K562 treated with DMSO at 1 percent for 48 hours (cell line): ENCODE results near the gene NR4A2. TPM values are rescaled to one million over a fixed set of nuclear protein-coding genes. Genes with fewer than 3 reads are reported as not detected.

Source experiments
- total RNA-seq: library from RNA; unstranded; fragments of 300-600 nt; gene quantifications from 2 replicates; pipeline ENCODE4 v1.2.3, GENCODE V29; 2022; ENCODE audit warnings: low replicate concordance; ENCODE audit errors: extremely low read depth

NR4A2 gene
- not detected in 2 replicates for total RNA-seq

DNA sequence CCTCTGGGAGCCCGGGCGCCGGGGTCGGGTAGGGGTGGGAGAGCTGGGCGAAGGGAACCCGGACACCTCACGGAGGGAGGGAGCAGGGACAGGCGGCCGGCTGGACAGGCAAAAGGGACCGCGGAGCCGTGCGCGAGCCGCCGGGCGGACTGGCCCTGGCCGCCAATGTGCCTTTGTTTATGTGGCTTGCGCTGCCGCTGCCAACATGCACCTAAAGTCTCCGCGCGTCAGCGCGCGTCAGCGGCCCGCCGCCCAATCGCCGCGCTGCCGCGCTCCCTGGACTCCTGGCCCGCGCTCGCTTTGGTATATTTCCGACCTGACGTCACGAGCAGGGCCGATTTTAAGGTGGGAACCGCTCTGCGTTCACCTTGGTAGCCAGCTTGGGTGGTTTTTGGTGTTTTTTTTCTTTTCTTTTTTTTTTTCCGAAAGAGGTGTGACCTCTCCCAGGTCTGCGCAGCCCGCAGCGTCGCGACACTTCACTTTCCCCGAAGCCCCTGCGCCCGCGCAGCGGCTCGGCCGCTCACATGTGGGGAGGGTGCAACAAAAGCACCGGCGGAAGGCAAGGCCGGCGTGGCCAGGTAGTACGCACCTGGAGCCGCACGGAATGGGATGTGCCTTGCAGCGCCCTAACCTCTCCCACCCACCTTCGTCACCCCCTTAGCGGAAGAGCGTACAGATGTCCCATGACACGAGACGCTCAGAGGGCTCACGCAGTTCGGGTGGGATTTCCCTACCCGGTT is at the start of gene NR4A2:
Gene NR4A2 (minus strand): TSS at position 188 of the 740 bp plus-strand sequence. CDS start 2,535 bp downstream, outside the sequence.

Other genes with a start within 250 kb of the NR4A2 start
- gene GPD2, start 103.7 kb upstream of the NR4A2 start, total RNA-seq, result not detected in 2 replicates